Epithelial cell of esophagus (primary cell): ENCODE results near the gene INPP5A.

Experiments used
- DNase-seq: peaks from one replicate; pipeline ENCODE4 v3.0.0; 2010; ENCODE audit warnings: low read depth
- H3K4me3 ChIP-seq: 2 replicates; pipeline ENCODE4 v1.5.1; 2011; ENCODE audit warnings: mild to moderate bottlenecking, low read length, control low read depth
- CTCF ChIP-seq: IDR thresholded peaks from 2 replicates; pipeline ENCODE4 v1.5.1; 2011; ENCODE audit warnings: low read depth, mild to moderate bottlenecking, low read length, control low read depth, inconsistent platforms; ENCODE audit not compliant: insufficient read depth; ENCODE audit errors: missing control alignments

The INPP5A gene

DNA sequence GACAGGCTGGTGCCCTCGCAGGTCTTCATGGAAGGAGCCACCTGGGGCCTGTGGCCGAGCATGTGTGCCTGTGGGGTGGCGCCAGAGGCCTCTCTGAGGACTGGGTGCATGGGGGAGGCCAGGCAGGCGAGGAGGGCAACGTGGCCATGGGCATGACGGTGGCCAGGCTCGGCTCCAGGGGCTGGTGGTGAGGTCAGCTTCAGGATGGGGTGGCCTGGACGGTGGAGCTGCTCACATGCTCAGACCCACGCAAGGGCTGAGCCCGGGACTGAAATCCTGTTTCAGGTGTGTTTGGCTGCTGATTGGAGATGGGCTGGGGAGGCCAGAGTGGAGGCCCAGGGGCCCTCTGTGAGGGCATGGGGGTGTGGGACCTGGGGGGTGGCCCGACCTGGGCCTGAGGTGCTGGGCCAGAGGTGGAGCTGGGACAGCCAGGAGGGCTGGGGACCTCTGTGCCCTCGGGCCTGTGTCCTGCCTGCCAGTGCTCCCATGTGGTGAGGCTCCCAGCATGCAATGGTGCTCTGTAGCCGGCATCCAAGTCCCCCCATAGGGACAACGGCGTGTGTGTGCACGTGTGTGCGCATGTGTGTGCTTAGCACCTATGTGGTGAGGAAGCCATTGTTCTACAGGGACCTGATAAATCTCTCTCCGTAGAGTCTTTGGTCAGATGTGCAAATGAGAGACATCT, 71.1 kb downstream of the INPP5A start:
- DNase-seq: no peak
- no peak for TF ChIP-seq CTCF
- no peak overlapping the region for H3K4me3 ChIP-seq

DNA sequence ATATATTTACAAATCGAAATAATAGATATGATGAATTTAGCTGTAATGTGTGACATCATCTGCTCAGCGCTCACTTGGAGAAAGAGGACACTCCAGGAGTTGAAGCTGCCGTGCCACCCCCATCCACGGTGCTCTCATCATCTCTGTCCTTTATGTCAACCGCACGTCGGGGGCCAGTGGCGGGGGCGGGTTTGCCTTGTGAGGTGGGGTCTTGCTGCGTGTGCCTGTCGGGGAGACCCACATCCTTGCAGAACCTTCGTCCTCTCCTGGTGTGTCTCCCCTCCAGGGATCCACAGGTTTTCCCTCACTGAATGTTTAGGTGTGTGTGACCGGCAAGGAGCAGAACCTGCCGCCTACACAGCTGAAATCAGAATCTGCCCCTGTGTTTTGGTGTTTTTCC, 71.6 kb downstream of the INPP5A start:
- no peak for TF ChIP-seq CTCF
- no peak for DNase-seq
- no peak overlapping the region for H3K4me3 ChIP-seq

GRCh38 chr10:132610071-132610701, 72.6 kb downstream of the INPP5A start:
- no peak for TF ChIP-seq CTCF
- no peak for DNase-seq
- H3K4me3 ChIP-seq: no peak overlapping the region

- TF ChIP-seq CTCF: no peak
- no peak overlapping the region for H3K4me3 ChIP-seq
- no peak for DNase-seq
These were observed 73.7 kb downstream of the INPP5A start for GRCh38 chr10:132611026-132611910.

DNA sequence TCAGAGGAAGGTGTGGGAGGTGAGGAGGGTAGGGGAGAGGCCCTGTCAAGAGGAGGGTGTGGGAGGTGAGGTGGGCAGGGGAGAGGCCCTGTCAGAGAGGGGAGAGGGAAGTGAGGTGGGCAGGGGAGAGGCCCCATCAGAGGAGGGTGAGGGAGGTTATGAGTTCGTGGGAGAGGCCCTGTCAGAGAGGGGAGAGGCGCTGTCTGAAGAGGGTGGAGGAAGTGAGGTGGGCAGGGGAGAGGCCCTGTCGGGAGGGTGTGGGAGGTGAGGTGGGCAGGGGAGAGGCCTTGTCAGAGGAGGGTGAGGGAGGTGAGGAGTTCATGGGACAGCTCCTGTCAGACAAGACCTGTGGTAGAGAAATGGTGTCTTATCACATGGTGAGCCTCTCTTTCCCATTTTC, 74.4 kb downstream of the INPP5A start:
- H3K4me3 ChIP-seq: no peak overlapping the region
- TF ChIP-seq CTCF: no peak
- no peak for DNase-seq

DNA sequence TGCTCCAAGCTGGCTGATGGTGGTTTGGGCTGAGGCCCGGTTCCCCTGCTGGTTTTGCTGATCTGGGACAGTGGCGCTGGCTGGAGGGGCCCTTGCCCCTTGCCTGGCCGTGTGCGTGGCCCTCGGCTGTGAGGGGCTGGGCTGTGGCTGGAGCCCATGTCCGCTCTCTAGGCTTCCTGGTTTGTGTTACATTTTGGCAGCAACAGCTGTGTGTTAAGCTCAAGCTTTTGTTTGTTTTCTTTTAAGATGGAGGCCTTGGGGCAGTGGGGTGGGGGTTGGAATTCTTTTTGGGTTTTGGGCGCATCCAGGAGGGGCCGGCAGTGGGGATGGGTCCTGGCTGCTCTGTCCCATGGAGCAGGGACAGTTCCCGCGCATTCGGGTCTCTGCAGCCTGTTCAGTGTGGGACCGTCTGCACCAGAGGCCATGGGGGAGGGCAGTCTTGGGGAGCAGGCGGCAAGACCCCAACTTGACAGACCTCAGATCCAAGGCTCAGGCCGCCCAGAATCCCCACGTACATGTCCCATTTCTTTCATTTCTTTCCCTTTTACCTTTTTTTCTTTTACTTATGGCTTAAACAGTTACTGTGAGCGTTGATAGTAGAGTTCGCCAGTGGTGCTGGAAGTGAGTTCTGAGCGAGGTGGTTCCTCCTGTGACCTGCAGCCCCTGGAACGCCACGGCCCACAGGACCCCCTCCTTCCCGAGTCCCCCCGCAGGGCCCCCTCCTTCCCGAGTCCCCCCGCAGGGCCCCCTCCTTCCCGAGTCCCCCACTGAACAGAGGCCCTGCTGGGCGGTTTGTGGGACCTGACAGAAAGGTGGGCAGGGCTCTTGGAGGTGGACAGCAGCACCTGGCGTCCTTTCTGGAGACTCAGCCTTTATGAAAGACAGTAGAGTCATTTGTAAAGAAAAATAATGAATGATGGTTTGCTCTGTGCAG, 75.3 kb downstream of the INPP5A start:
- H3K4me3 ChIP-seq: no peak overlapping the region
- no peak for TF ChIP-seq CTCF
- no peak for DNase-seq
